Nucleus accumbens (tissue), 56 donors: ENCODE data around the gene TMF1.

Experiments
- DNase-seq, 56 donors: peaks; one replicate each; lab custom pipeline; 2025; lab: John Stamatoyannopoulos, UW

TMF1 gene

GRCh38 chr3:69051756-69052471, at the start of gene TMF1:
TMF1 (minus strand) TSS chr3:69052333; CDS start chr3:69052086, 247 bp downstream.
- no peak for DNase-seq

GRCh38 chr3:69099576-69099975, 47.4 kb upstream of the TMF1 start:
- no peak for DNase-seq

DNA sequence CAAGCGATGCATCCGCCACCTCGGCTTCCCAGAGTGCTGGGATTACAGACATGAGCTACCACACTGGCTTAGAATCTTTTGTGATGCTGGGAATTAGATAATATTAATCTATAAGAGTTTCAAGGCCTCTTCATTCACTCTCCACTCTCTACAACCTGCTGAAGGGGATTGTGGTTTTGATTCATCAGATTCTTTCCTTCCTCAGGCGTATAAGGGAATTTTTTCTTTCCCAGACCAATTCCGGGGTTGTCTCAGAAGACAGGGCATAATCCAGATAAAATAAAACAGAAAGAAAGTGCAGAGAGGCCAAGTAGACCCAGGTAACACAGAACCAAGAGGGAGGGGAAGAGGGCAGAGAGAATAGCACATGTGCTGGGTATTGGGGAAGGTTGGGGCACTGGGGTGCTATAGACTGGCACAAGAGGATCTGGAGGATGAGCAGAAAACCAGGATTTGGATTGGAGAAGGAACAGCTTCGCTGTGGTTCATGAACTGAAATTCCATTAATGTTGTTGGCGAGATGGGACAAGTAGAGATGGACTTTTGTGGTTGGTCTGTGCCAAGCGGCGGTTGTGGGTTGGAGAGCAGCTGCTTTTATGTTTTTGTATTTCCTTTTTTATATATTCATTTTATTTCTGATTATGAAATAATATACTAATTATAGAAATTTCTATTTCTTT, 45.4 kb upstream of the TMF1 start:
- no peak for DNase-seq

DNA sequence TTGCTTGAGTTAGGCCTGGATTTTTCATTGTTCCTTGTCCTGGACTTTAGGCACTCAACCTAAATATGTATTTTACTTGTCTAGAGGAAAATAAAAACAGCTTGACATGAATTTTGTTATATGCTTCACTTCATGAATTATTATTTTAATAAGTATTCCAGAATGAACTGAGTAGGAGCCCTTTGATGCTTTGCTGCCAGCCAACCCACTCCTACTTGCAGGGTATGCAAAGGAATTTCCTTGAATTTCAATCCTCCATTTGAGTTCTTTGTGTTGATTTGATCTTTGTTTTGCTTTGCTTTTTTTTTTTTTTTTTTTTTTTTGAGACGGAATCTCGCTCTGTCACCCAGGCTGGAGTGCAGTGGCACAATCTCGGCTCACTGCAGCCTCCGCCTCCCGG, 44.2 kb upstream of the TMF1 start:
- no peak for DNase-seq

- DNase-seq: no peak
These were observed 43.5 kb upstream of the TMF1 start for GRCh38 chr3:69095636-69096035.

GRCh38 chr3:69094467-69095205, 42.5 kb upstream of the TMF1 start:
- DNase-seq: peak in 2 of 56 donors; percentile 14 to 24

GRCh38 chr3:69092030-69092516, 39.9 kb upstream of the TMF1 start:
- peak in 8 of 56 donors; percentile 14 to 40 (median 24) for DNase-seq

- no peak for DNase-seq
These were observed 39.4 kb upstream of the TMF1 start for GRCh38 chr3:69091389-69092029.

- no peak for DNase-seq
These were observed 37.9 kb upstream of the TMF1 start for GRCh38 chr3:69090021-69090420.

DNA sequence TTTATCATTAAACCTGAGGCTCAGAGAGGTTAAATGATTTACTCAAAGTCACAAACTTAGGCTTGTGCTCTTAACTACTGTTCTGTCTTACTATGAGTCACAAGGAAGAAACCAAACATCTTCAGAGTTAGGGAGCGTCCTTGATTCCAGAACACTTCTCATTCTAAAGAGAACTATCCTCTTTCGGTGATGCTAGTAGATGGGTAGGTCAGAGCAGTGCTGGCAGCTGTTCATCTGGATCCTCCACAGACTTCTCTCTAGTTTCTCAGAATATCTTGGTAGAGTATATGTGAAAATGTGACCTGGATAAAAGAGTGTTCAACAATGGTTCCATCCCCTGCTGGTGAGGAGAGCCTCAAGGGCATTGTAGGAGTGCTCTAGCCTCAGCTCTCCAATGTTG, 35.9 kb upstream of the TMF1 start:
- no peak for DNase-seq

DNA sequence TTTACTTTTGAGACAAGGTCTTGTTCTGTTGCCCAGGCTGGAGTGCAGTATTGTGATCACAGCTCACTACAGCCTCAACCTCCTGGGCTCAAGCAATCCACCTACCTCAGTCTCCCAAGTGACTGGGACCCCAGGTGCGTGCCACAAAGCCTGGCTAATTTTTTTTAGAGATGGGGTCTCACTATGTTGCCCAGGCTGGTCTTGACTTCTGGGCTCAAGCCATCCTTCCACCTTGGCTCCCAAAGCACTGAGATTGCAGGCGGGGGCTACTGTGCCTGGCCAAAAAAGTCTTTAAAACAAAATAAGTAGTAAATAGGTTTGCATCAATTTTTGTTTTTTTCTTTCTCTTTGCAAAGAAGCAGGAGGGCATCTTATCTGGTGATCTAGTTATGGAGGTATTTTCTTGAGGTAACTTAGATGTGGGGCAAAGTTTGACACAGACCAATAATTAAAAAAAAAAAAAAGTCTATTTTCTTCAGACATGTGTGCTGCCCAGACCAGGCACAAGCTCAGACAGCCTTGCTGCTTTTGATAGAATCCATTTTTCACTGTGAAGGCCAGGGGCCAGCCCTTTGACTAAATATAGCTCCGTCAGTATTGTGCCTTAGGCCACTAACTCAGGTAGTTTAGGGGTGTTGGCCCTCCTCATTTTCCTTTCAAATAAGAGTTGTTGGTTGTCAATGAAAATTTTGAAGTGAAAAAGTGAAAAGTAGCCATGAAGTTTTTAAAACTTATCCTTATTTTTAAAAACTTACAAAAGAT, 35.1 kb upstream of the TMF1 start:
- no peak for DNase-seq

DNA sequence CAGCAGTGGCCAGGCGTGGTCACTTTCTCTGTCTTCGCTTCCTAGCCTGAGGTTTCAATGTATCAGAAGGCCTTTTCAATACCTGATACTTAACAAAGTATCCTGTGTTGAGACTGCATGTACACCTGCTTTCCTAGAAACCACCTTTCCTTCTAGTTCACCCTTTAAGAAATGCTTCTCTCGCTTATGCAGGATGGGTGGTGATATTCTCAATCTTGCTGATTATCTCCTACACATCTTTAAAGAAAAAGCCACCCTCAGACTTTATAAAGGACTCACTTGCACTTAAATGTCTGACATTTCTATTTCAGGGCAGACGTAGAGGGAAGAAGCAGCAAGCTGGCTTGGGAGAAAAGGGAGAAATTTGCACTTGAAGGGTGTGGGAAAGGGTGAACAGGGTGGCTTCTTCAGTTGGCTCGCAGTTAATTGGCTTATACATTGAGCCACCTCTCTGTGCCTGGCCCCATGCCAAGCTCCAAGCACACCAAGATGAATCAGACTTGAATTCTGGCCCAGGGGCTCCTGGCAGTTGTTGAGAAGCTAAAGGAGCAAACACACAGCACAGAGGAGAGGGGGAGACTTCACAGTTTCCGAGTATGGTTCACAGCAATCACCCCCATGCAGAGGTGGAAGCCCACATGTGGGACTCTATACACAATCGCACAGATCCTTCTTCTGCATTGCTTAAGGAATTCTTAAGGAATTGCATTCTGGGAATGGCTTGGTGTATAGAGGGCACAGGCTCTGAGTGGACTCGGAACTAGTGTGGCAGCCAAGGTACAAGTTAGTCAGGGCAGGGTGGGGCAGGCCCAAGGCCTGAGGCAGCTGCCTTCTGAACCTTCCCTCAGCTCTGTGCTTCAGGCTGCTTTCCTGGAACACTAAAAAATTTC, 33.9 kb upstream of the TMF1 start:
- peak in 54 of 56 donors; percentile 23 to 96 (median 62) for DNase-seq

DNA sequence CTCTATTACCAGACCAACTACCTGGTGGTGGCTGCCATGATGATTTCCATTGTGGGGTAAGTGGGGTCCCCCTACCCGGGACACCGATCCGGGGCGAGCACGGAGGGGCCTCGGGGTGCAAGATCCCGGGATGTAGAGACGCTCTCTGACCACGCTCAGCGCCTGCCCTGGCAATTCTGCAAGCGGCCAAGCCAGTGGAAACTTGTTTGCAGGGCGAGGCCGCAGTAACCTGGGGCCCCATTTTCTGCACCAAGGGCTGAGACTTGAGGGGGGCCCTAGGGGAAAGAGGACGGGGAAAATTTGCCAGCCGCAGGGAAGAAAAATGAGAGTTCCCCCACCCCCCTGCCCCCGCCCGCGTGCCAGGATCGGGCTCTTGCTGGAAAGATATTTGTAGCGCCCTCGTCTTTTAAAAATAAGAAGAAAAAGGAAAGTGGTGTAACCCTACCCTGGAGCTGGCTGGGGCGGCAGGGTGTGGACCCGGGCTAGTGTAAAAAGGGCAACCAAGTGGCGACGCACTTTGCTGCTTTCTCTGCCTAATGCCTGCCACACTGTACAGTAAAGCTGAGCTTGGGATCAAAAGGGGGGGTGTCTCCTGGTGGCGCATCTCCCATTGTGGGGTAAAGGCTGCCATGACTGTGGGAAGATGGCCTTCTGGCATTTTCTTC, 33.2 kb upstream of the TMF1 start:
- peak in 45 of 56 donors; percentile 20 to 80 (median 55) for DNase-seq

- DNase-seq: peak; percentile 62 to 97 (median 91)
These were observed 32.4 kb upstream of the TMF1 start, which contains the start of gene ARL6IP5 for GRCh38 chr3:69084326-69085167. ARL6IP5 (plus strand) TSS chr3:69084937; CDS start chr3:69085048, 111 bp downstream.

GRCh38 chr3:69082805-69083204, 30.7 kb upstream of the TMF1 start:
- peak in 8 of 56 donors; percentile 7 to 42 (median 22) for DNase-seq

- DNase-seq: no peak
These were observed 30.2 kb upstream of the TMF1 start for GRCh38 chr3:69082361-69082760.

DNA sequence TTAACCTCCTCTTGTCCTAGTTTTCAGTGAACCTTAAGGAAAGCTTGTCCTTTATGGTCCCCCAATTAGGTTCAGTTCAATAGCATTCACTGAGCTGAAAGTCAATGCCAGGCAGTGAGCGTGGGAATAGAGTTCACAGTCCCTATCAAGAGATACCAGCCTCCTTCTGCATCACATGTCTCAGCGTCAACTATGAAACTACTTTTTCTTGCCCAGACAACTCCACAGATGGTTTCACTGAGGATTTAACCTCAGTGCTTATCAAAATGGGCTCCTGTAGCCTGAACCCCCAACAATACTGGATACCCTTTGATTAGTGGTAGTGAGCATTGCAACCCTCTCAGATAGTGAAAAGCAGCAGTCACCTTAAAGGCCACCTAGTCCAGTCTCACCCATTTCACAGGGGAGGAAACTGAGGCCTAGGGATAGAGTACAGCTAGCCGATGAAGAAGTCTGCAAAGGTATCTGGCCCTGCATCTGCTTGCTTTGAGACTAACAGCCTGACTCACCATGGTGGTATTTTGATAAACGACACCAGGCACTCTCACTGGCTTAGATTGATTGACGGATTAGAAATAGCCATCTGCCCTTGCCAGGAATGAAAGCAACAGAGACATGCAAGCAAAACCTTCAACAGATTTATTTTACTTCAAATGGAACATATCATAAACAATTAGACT, 29.6 kb upstream of the TMF1 start:
- DNase-seq: no peak
